Cardiac fibroblast (primary cell): ENCODE results near the gene RCN1.

Experiments
- DNase-seq, 2 donors: peaks; one replicate each; pipeline versions ENCODE4 v3.0.0 to v3.0.0-alpha.2; 2010; ENCODE audit warnings: low read depth in 2 of 2
- H3K4me3 ChIP-seq, 2 donors: replicated peaks in 1 of 2; 1 replicate in 1 of 2; 2 replicates in 1 of 2; pipeline ENCODE4 v1.5.1; 2011; ENCODE audit warnings: low read depth in 2 of 2, low read length in 2 of 2, mild to moderate bottlenecking in 2 of 2, moderate library complexity in 1 of 2
- TF ChIP-seq, protein P1 (sequence below): IDR thresholded peaks from one replicate; pipeline ENCODE4 v1.5.1; 2011; ENCODE audit warnings: low read depth, mild to moderate bottlenecking, low read length, inconsistent platforms

The RCN1 gene

DNA sequence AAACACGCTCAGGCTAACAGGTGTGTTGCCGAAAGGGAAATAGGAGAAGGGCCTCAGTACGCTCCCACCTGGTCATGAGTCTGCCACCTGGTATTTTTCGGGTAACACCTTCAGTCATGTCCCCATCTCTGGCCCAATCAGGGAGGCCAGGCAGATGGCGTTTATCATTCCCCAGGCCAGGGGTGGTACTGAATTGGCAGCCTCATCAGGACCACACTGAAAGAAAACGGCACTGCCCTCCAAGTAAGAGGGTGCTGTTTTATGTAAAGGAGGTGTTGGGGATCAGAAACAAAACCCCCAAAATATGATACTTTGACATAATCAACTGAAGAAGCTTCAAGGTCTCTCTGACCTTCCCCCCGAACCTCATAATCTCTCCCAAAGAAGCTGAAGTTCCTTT lies 58.9 kb downstream of the RCN1 start:
- DNase-seq: no peak
- no peak overlapping the region for H3K4me3 ChIP-seq
- TF ChIP-seq, protein P1, sequence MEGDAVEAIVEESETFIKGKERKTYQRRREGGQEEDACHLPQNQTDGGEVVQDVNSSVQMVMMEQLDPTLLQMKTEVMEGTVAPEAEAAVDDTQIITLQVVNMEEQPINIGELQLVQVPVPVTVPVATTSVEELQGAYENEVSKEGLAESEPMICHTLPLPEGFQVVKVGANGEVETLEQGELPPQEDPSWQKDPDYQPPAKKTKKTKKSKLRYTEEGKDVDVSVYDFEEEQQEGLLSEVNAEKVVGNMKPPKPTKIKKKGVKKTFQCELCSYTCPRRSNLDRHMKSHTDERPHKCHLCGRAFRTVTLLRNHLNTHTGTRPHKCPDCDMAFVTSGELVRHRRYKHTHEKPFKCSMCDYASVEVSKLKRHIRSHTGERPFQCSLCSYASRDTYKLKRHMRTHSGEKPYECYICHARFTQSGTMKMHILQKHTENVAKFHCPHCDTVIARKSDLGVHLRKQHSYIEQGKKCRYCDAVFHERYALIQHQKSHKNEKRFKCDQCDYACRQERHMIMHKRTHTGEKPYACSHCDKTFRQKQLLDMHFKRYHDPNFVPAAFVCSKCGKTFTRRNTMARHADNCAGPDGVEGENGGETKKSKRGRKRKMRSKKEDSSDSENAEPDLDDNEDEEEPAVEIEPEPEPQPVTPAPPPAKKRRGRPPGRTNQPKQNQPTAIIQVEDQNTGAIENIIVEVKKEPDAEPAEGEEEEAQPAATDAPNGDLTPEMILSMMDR: no peak

DNA sequence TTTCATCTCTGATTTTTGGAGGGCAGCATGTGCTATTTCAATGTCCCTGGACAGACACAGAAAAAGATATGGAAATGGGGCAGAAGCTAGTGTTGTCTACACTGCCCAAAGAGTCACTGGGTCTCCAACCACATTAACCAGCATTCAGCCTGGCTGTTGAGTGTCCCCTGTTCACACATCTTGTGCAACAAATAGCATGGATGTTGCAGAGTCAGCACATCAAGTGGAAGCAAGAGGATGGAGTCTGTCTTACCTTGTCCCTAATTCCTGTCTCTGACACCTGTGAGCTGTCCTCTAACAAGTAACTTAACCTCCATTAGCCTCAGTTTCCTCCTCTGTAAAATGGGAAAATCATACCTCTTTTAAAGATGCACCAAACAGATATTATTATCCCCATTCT lies 60.2 kb downstream of the RCN1 start:
- DNase-seq: no peak
- TF ChIP-seq, protein P1: no peak

DNA sequence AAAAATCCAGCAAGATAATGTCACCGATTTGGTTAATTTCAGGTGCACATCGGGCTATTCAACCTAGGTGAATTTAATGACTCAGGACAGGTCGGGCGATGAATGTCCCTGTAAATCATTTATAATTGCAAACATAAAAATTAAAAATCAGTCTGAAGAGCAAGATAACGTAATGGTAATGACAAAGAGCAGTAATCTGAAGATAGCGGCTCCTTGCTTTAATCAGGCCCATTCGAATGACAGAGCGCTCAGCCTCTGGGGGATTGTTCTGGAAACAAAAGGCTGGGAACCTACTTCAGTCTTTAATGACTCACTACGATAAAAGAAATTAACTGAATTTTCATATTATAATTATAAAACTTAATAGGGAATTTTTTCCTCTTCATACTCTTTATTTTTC lies 61.3 kb downstream of the RCN1 start:
- TF ChIP-seq, protein P1: no peak
- no peak for DNase-seq
- H3K4me3 ChIP-seq: no peak overlapping the region

More for the DNA sequence above, 60.2 kb downstream of the RCN1 start:
- H3K4me3 ChIP-seq: no peak overlapping the region

DNA sequence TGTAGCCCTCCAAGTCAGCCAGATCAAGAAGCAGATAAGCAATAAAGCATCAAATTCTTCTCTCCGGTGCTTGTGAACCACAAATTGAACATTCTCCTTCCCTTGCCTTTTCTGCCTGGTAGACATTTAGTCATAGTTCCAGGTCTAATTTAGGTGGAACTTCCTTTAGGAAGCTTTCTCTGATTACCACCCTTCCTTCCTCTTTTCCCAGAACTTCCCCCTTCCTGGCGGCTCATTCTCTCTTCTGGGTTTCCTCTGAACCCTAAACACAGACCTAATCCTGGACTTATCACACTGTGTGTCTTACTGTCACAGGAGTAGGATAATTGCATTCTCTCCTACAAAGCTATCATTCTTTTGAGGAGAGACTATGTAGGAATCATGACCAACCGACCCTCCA lies 61.9 kb downstream of the RCN1 start:
- no peak for DNase-seq
- no peak overlapping the region for H3K4me3 ChIP-seq
- TF ChIP-seq, protein P1: no peak

DNA sequence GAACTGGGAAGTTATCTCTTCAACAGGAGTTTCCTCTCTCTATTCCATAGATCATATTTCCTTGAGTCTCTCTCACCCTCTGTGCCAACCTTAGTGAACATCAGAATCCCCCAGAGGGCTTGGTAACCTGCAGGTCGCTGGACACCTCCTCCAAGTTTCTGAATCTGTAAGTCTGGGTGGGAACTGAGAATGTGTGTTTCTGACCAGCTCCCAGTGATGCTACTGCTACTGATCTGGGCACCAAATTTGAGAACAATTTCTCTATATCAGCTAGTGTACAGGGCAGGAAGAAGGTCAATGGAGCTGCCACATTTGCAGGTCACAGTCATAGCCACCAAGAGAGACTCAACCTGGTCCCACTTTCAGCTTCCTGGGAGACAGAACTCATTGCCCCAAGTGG lies 62.9 kb downstream of the RCN1 start:
- no peak for DNase-seq
- TF ChIP-seq, protein P1: no peak
- no peak overlapping the region for H3K4me3 ChIP-seq

DNA sequence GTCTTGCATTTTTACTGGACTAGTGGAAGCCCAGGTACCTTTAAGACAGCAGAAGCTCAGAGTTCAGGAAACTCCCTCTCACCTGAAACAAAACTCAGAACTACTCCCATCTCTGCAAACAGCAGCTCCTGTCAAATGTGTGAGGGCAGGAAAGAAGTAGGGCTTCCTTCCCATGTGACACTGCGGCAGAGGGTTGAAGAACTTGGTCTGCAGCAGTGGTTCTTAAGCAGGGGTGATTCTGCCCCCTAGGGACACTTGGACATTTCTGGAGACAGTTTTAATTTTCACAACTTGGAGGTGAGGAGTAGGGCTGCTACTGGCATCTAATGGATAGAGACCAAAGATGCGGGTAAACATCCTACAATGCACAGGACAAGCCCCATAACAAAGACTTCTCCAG lies 63.4 kb downstream of the RCN1 start:
- DNase-seq: peak; percentile 34 to 55
- TF ChIP-seq, protein P1: no peak
- H3K4me3 ChIP-seq: no peak overlapping the region
